H4 (cell line): ENCODE data around the gene ARHGDIG. TPM values are rescaled to one million over a fixed set of nuclear protein-coding genes. Genes with fewer than 3 reads are reported as not detected.

ENCODE experiments used
- DNase-seq: peaks from one replicate; pipeline ENCODE4 v3.0.0-alpha.2; 2015; ENCODE audit warnings: low spot score
- total RNA-seq: library from RNA; depleted of rRNA; stranded (reverse); fragments of >200 nt; shearing (Covaris generic); gene quantifications from 2 replicates; pipeline ENCODE4 v1.2.3, GENCODE V29; 2014

ARHGDIG gene
- total RNA-seq, 1 experiment from 2014 or later, result not detected

DNA sequence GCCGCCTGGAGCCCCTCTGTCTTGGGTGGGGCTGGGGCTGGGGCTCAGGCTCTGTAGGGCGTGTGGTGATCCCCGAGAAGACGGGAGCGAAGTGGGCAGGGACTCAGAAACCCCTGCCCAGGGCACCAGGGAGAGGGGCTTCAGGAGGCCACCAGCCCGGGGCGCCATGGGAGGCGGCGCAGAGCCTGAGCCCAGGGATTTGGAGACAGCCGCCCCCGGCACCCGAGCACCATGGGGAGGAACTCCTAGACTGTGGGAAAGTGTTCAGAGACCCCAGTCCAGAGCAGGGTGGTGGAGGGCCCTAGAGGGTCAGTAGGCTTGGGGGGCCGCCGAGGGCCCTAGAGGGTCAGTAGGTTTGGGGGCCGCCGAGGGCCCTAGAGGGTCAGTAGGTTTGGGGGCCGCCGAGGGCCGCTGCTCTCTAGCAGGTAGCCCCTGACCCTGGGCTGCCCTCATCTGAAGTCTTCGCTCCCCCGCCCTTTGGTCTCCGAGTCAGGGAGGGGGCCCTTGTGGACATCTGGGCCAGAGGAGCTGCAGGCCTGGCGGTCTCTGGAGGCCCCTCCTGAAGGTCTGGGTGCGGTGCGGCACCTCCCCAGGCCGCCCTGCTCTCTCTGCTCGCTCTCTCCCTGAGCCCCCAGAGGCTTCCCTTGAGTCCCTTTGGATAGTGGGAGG lies 734 bp downstream of the ARHGDIG start:
- DNase-seq, result no peak

DNA sequence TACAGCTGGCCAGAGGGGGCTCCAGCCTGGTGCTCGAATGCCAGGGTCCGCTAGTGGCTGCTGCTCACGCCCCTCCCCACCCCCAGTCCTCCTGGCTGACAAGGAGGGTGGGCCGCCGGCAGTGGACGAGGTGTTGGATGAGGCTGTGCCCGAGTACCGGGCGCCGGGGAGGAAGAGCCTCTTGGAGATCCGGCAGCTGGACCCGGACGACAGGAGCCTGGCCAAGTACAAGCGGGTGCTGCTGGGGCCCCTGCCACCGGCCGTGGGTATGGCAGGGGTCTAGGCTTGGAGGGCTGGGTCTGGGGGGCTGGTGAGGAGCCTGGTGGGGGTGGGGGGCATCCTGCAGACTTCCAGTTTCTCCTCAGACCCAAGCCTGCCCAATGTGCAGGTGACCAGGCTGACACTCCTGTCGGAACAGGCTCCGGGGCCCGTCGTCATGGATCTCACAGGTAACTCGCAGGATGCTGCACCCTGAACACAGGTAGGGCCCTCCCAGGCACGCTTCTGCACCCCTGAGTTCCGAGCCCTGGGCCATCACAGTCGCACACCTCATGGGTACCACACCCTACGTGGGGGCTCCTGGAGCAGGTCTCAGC lies 1.4 kb downstream of the ARHGDIG start:
- no peak for DNase-seq

DNA sequence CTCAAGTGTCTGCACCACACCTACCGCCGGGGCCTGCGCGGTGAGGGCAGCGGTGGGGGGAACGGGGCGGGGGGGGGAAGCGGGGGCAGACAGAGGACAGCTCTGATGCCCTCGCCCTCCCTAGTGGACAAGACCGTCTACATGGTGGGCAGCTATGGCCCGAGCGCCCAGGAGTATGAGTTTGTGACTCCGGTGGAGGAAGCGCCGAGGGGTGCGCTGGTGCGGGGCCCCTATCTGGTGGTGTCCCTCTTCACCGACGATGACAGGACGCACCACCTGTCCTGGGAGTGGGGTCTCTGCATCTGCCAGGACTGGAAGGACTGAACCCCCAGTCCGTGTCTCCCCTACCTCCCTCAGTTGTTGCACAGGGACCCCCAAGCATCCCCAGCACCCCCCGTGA lies 2.1 kb downstream of the ARHGDIG start:
- DNase-seq, result no peak

DNA sequence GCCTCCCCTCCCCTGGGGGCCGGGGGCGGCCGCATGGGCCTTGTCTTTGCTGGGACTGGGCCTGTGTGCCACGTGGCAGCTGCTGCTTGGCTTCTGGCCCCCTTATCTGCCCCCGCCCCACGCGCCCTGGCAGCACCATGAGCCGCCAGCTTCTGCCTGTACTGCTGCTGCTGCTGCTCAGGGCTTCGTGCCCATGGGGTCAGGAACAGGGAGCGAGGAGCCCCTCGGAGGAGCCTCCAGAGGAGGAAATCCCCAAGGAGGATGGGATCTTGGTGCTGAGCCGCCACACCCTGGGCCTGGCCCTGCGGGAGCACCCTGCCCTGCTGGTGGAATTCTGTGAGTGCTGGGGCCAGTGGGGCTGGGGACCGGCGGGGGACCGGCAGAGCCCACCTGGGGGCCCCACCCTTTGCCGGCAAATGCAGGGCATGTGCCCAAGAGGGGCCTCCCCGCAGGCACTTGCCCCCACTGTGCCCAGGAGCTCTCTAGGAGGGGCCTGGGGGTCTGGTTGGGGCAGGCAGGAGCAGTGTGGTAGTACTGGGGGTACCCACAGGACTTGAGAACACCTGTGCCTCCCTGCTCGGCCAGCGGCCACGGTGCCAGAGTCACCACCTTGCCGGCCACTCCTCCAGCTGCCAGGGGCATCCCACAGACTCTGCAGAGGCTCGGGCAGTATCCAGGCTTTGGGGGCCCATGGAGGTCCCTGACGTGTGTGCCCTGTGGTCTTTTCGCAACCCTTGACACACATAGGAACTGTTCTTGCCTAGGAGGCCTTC lies 2.8 kb downstream of the ARHGDIG start, which contains the start of gene PDIA2:
Gene PDIA2, plus strand, starts transcription at position 132 of the 773 bp plus-strand sequence. Its CDS starts 6 bp downstream, at position 138.
- no peak for DNase-seq

DNA sequence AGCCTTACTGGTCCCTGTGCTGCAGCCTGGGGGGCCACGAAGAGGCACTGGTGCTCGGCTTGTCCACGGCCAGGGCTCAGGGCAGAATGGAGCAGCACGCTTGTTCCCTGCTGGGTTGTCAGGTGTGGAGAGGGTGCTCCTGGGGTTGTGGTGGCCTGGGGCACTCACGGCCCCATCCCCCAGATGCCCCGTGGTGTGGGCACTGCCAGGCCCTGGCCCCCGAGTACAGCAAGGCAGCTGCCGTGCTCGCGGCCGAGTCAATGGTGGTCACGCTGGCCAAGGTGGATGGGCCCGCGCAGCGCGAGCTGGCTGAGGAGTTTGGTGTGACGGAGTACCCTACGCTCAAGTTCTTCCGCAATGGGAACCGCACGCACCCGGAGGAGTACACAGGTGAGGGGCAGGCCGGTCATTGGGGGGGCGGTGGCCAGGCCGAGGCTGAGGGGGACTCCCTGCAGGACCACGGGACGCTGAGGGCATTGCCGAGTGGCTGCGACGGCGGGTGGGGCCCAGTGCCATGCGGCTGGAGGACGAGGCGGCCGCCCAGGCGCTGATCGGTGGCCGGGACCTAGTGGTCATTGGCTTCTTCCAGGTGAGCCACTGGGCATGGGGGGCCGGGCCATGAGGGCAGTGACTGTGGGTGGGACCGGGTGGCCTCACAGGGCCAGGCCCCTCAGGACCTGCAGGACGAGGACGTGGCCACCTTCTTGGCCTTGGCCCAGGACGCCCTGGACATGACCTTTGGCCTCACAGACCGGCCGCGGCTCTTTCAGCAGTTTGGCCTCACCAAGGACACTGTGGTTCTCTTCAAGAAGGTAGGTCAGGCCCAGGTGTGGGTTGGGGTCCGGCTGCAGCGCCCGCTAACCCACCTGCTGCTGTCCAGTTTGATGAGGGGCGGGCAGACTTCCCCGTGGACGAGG lies 4.1 kb downstream of the ARHGDIG start:
- DNase-seq, result no peak

DNA sequence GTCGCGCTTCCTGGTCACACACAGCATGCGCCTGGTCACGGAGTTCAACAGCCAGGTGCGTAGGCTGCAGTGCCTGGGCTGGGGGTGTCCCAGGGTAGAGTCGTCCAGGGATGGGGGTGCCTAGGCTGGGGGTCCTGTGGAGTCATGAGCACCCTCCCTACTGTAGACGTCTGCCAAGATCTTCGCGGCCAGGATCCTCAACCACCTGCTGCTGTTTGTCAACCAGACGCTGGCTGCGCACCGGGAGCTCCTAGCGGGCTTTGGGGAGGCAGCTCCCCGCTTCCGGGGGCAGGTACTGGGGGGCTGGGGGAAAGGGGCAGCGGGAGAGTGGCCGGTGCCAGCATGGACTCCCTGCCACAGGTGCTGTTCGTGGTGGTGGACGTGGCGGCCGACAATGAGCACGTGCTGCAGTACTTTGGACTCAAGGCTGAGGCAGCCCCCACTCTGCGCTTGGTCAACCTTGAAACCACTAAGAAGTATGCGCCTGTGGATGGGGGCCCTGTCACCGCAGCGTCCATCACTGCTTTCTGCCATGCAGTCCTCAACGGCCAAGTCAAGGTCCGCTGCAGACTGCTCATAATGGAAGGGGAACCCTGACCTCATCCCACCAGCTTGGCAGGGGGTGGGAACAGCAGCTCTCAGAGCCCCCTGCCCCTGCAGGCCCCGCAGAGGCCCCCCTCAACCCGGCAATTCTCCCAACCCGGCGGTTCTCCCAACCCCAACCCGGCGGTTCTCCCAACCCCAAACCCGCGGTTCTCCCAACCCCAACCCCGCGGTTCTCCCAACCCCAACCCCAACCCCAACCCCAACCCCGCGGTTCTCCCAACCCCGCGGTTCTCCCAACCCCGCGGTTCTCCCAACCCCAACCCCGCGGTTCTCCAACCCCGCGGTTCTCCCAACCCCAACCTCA lies 5.0 kb downstream of the ARHGDIG start:
- no peak for DNase-seq

DNA sequence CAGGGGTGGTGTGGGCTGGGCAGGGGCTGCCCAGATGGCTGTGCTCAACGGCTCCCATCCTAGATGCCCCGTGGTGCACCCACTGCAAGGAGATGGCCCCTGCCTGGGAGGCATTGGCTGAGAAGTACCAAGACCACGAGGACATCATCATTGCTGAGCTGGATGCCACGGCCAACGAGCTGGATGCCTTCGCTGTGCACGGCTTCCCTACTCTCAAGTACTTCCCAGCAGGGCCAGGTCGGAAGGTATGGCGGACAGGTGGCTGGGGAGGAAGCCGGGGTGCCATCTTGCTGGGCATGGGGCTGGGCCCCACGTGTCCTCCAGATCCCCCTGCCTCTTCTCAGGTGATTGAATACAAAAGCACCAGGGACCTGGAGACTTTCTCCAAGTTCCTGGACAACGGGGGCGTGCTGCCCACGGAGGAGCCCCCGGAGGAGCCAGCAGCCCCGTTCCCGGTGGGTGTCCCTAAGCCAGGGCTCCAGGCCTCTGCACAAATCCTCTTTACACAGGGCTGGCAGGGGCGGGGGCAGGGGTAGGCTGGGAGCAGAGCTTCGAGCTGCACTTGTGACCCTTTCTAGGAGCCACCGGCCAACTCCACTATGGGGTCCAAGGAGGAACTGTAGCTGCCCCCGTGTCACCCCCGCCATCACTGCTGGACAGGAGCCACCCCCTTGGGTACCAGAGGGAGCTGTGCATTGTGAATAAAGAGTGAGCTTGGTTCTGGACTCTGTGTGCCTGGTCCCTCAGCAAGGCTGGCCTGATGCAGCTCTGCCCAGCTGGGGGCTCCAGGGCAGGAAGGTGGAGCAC lies 6.3 kb downstream of the ARHGDIG start:
- DNase-seq, result no peak

DNA sequence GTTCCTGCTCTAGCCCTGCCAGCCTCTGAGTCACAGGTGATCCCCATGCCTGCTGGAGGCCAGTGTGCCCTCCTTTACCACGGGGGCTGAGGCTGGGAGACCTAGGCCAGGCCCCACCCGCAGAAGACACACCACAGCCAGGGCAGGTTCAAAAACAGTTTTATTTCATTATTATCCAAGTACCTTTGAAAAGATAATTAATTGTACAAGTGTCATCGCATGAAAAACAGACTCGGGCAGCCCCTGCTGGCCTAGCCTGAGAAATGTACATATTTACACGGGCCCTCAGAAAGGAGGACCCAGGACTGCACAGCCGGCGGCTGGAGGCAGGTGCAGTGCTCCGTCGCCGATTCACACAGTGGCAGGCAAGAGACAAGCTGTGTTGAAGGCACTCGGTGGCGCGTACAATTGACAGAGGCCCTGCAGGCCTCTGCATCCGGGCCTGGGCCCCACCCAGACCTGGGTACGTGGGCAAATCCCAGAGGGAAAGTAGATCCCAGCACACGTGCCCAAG lies 7.0 kb downstream of the ARHGDIG start:
- DNase-seq, result no peak

DNA sequence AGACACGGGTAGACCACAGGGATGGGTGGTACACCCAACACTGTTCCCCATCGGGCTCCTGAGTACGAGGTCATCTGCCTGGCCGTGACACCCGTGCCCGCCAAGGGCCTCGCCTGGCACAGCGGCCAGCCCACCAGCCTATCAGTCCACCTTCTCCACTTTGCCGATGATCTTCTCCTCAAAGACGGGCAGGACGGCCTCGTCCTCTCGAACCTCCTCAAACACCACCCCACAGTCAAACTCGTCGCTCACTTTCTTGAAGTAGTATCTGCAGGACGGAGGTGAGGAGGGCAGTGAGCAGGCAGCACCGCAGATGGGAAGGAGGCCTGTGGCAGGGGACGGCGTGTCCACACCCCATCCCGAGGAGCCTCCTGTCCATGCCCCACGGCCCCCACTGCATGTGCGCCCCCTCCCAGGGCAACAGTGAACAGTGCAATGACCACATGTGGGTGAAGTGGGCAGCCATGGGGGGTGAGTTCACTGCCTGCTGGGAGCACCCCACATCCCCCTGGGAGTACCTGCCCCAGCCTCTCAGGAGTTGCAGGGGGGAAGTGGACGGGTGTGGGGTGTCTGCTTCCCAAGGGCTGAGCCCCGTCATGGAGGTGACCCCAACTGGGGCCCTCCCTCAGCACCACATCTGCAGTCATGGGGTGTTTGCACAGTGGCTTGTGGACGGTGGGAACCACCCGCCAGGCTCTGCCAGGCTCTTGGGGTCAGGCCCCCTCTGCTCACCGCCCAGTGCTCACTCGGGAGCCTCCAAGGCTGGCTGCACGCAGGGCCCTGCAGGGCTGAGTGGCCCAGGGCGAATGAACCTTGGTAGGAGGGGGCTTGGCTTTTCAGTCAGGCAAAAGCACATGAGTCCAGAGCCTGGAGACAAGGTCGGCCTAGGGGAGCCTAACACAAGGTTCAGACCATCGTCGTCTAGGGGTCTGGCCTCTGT lies 7.9 kb downstream of the ARHGDIG start:
- no peak for DNase-seq

DNA sequence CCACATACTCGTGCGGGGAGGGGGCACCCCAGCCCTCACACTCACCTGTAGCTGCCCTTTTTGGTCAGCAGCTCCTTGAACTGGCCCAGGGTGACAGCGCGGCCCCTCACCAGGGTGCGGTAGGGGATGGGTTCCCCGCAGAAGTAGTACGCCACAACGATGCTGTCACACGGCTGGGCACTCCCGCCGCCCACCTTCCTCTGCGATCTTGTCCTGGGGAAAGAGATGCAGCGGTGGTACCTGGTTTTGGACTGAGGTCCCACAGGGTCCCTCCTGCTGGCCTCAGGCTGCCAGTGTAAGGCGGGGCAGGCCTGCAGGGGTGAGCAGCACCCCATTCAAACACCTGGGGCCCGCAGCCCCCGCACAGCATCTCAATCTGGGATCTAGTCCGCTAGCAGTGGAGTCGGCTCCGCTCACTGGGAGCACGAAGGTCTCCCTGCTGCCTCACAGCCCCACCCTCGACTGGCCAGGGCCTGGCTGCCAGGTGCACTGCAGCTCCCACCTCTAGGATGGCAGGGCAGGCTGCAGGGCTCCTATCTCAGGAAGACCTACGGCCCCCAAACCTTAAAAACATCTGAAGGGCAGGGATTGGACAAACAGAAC lies 9.1 kb downstream of the ARHGDIG start:
- no peak for DNase-seq

DNA sequence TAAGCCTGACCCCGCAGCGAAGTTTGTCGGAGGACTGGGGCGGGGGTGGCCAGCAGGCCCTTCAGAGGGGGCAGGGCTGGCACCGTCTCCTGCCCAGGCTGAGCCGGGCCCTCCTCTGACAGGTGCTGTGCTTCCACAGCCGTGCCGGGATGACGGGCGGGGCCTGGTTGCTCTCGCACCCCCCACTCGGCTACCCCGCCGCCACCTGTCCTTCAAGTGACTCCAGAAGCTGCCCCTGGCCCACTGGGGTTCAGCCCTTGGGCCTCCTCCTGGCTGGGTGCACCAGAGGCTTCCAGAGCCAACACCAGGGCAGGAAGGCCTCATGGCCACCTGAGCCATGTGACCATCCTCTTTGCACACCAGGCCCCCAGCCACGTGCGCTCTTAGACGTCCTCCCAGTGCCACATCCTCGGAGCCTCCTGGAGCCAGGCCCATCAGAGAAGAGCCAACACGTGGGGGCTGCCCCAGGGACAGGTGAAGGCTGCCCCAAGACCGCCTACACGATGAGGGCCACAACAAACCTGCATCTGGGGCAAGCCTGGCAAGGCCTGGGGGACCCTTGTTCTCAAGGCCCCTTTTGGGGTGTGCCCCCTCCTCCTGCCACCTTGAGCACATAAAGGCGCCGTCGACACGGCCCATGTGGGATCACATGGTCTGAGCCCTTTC lies 9.8 kb downstream of the ARHGDIG start:
- no peak for DNase-seq

DNA sequence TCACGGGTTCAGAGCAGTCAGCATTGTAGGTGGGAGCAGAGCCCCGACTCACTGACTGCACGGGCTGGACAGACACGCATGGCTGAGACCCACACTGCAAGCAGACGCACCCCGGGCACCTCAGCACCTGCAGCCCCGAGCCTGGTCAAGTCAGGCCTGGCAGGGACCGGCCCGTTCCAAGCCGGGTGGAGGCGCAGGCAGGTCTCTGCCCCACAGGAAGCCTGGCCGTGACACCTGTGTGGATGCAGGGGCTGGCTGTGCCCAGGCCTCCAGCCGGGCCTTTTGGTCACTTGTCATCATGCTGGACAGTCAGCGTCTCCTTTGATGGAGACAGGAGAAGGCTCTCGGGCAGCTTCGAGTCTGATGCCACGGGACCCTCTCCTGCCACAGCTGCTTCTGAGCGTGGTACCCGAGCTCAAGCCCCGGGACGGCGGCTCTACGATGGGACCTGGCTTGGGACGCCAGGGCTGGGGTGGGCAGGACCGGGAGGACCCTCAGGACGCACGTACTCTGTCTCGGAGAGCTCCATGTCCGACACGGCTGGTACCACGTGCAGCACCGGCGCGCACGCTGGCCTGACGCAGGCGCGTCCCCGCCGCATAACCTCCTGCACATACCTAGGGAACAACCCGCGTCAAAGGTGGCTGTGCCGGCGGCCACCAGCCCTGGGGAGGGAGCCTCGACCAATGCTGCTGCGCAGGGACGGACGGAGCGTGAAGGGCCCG lies 10.5 kb downstream of the ARHGDIG start:
- DNase-seq, result no peak

DNA sequence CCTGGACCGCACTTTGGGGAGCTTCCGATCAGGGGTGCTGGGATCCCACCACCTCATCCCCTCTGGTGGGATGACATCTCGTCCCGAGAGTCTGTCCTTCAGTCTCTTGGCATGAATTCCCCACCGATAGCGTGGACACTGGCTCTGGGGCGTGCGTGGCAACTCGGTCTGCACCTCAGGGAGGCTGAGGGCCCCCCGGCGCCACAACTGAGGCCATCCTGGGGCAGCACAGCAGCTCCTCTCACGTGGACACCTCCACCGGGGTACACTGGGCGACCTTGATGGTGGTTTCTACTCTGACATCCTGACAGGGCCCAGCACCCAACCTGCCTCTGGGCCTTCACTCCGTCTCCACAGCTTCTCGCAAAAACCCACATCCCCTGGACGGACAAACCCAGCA lies 11.1 kb downstream of the ARHGDIG start:
- no peak for DNase-seq

DNA sequence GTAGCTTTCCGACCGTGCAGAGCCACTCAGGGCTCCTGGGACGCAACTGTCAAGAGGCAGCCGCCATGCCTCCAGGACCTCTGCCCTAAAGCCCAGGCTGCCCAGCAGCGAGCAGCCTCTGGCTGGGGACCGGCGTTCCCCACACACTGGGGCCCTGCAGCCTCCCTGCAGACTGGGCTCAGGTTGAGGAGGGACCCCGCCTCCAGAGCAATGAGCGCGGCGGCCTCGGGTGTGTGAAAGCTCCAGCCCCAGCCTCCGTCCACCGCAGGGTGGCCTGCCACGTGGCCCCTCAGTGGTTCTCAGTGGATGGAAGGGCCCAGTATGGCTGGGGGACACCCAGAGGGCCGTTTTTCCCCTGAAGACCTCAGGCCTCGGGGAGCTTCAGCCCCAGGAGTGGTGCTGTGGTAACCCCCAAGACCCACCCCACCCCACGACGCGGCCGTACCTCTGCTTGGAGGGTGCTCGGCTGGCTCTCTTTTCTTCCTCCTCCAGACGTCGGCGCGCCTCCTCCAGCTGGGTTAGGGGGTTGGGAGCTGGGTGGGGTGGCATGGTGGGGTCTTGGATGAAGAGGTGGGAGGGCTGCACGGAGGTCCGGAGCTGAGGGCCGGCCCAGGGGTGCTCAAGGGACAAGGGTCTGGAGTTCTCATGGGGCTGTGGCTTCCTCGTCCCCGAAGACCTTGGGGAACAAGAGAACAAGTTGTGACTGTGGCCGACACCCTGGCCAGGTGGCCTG lies 12.8 kb downstream of the ARHGDIG start:
- no peak for DNase-seq

DNA sequence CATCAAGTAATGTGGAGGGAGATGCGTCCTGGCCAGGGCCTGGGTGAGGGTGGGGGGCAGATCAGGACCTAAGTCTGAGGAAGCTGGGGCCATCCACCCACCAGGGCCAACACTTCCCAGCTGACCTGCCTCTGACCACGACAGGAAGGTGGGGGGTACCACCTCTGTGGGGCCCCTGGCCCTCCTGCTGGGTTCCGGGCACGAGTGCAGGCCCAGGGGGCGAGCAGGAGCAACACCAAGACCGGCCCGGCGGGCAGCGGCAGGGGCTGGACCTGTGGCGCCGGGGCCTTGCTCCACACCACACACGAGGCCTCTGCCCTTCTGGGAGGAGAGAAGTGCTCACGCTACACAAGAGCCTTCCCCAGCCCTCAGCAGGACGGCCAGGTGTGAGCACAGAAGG lies 15.9 kb downstream of the ARHGDIG start:
- DNase-seq, result no peak

DNA sequence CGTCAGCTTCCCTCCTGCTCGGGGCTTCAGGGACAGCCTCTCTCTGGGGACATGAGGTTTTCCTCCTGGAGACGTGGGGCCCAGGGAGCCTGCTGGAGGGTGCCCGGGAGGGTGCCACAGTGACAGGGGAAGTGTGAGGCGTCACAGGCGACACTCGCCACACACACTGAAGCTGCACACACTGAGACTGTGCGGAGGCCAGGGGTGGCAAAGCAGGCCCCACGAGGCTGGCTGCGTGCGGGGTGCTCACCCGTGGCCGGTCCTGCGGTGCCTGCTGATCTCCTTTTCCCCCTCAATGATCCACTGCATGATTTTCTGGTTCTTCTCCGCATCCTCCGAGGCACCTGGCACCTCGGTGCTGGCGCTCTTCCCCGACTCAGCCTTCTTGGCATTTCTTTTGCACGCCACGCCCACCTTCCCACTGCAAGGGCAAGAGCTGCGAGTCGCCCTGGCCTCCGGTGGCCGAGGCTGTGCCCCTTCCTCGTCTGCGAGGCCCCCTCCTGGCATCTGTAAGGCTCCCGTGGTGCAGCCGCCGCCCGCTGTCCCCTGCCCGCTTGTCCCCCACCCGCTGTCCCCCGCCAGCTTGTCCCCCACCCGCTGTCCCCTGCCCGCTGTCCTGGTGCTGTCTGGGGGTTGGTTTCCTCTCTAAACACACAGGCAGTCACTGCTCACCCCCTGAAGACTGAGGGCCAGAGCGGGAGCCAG lies 16.6 kb downstream of the ARHGDIG start:
- no peak for DNase-seq
